Measurements from ENCODE around the gene CABLES1. TPM values are rescaled to one million over a fixed set of nuclear protein-coding genes. Genes with fewer than 3 reads are reported as not detected.

CABLES1 gene
- total and polyA plus RNA-seq, 2 of the 4 experiments (the other 2 are of a cell fraction) = 4.7 to 5.7 TPM

DNA sequence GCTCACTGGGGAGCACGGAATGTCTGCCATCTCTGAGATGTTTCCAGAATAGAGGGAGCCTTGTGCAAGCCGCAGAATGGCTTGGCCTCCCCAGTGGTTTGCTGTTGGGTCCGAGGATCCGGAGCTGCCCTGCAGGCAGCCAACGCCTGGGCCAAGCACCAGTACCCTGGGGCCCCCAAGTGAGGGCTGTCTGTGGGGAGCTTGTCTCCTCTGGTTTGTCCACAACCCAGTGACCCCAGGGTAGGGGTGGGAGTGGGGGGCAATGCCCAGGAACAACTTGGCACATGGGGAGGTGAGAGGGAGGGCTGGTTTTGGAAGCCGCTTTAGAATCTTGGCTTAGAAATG lies 147.1 kb downstream of the CABLES1 start:
- no peaks in the 10 kb centered on the region for H3K27me3 ChIP-seq (ENCODE audit: control insufficient read depth, insufficient read depth, low read length)
- no peak overlapping the region for H4K91ac ChIP-seq (ENCODE audit: insufficient read depth, low read depth, low read length)
- H4K20me1 ChIP-seq (ENCODE audit: insufficient read depth, low read length) = no peaks in the 10 kb centered on the region
- DNase-seq (no peak), ATAC-seq (ENCODE audit: low read depth) (no peak)
- peak overlapping the region; percentile 48 for H3K4ac ChIP-seq (ENCODE audit: low read depth, low read length)
- ChIA-PET CTCF (interaction anchor here (0.8 kb wide), 1 partner anchor 54 kb away, joined by 3 read pairs; no protein-coding TSS in a partner anchor), POLR2A (ENCODE audit: unreplicated experiment) (no interaction called here)
- no peak overlapping the region for H4K5ac ChIP-seq (ENCODE audit: low read depth, low read length)
- in situ Hi-C loops (cut with MboI; ENCODE audit: low sequenced_read_pairs) (no loop called here), intact Hi-C loops (cut with micrococcal nuclease) (no loop called here), dilution Hi-C loops (cut with HindIII; ENCODE audit: low sequenced_read_pairs, unreplicated experiment) (no loop called here)
- peak overlapping the region; percentile 61 for H2AFZ ChIP-seq (replicated peaks; ENCODE audit: low read length, poor library complexity)
- no peak overlapping the region for H2AK9ac ChIP-seq (replicated peaks; ENCODE audit: low read depth, low read length, poor library complexity)
- no peak overlapping the region for H2BK5ac ChIP-seq (ENCODE audit: low read depth, low read length, poor library complexity, severe bottlenecking)
- H3K4me3 ChIP-seq (ENCODE audit: insufficient read depth, low read depth, low read length) = no peak overlapping the region
- H2BK20ac ChIP-seq (ENCODE audit: low read depth, low read length) = no peak overlapping the region
- peaks cover 6% of the 10 kb centered on the region for H3K9me3 ChIP-seq (ENCODE audit: control insufficient read depth, insufficient read depth, low read length)
- H3K18ac ChIP-seq (ENCODE audit: low read depth, low read length) = no peak overlapping the region
- BruUV-seq (replicated peaks) = no TSS peak
- WGBS, 2 experiments (ENCODE audit: extremely low coverage in 2 of 2, insufficient read length in 1 of 2) = 100% methylated on average over 1 of the region's 6 CpGs; no CpG with 5 or more reads in 1 of the 2 experiments
- no peak overlapping the region for H3K27ac ChIP-seq (ENCODE audit: insufficient read depth, low read length)
- H3K14ac ChIP-seq (replicated peaks; ENCODE audit: low read depth, low read length) = peak overlapping the region; percentile 36; the same call in 1 of the 2 replicates
- TF ChIP-seq MAFK (IDR thresholded peaks at IDR 0.05; ENCODE audit: low read depth, low read length) (no peak), RAD21 (IDR thresholded peaks at IDR 0.05; ENCODE audit: low read length) (no peak), CHD1 (IDR thresholded peaks at IDR 0.05; ENCODE audit: low read depth, low read length) (no peak), POLR2A (IDR thresholded peaks at IDR 0.05; ENCODE audit: low read depth, low read length) (no peak), SMC3 (IDR thresholded peaks at IDR 0.05; ENCODE audit: low read depth, low read length) (no peak), RFX5 (IDR thresholded peaks at IDR 0.05; ENCODE audit: low read depth, low read length) (no peak), CEBPB (IDR thresholded peaks at IDR 0.05; ENCODE audit: low read depth, low read length) (no peak), NFE2L2 (IDR thresholded peaks at IDR 0.05; ENCODE audit: low read depth, low read length) (no peak), FOS (IDR thresholded peaks at IDR 0.05; ENCODE audit: low read depth, low read length) (no peak), MAZ (IDR thresholded peaks at IDR 0.05; ENCODE audit: borderline replicate concordance, low read depth, low read length) (no peak), MXI1 (IDR thresholded peaks at IDR 0.05; ENCODE audit: borderline replicate concordance, low read depth, low read length) (no peak), BHLHE40 (IDR thresholded peaks at IDR 0.05; ENCODE audit: low read depth, low read length) (no peak)
- TF ChIP-seq, protein P1, sequence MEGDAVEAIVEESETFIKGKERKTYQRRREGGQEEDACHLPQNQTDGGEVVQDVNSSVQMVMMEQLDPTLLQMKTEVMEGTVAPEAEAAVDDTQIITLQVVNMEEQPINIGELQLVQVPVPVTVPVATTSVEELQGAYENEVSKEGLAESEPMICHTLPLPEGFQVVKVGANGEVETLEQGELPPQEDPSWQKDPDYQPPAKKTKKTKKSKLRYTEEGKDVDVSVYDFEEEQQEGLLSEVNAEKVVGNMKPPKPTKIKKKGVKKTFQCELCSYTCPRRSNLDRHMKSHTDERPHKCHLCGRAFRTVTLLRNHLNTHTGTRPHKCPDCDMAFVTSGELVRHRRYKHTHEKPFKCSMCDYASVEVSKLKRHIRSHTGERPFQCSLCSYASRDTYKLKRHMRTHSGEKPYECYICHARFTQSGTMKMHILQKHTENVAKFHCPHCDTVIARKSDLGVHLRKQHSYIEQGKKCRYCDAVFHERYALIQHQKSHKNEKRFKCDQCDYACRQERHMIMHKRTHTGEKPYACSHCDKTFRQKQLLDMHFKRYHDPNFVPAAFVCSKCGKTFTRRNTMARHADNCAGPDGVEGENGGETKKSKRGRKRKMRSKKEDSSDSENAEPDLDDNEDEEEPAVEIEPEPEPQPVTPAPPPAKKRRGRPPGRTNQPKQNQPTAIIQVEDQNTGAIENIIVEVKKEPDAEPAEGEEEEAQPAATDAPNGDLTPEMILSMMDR (conservative IDR thresholded peaks at IDR 0.05; ENCODE audit: low read depth, low read length) = no peak
- TF ChIP-seq, protein P2, sequence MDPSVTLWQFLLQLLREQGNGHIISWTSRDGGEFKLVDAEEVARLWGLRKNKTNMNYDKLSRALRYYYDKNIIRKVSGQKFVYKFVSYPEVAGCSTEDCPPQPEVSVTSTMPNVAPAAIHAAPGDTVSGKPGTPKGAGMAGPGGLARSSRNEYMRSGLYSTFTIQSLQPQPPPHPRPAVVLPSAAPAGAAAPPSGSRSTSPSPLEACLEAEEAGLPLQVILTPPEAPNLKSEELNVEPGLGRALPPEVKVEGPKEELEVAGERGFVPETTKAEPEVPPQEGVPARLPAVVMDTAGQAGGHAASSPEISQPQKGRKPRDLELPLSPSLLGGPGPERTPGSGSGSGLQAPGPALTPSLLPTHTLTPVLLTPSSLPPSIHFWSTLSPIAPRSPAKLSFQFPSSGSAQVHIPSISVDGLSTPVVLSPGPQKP (IDR thresholded peaks at IDR 0.05; ENCODE audit: borderline replicate concordance, low read depth, low read length) = no peak
- TF ChIP-seq, protein P3, sequence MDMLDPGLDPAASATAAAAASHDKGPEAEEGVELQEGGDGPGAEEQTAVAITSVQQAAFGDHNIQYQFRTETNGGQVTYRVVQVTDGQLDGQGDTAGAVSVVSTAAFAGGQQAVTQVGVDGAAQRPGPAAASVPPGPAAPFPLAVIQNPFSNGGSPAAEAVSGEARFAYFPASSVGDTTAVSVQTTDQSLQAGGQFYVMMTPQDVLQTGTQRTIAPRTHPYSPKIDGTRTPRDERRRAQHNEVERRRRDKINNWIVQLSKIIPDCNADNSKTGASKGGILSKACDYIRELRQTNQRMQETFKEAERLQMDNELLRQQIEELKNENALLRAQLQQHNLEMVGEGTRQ (IDR thresholded peaks at IDR 0.05; ENCODE audit: low read depth, low read length) = no peak
- no peak overlapping the region for H3K9ac ChIP-seq (ENCODE audit: low read depth, low read length)
- no peak overlapping the region for H3K4me2 ChIP-seq (ENCODE audit: low read depth, low read length)
- 0 out of 4 replicates have a peak overlapping the region, but pooled peaks of 1 of the 2 experiments have one; percentile 5 for H4K8ac ChIP-seq (ENCODE audit: low read depth in 2 of 2, low read length in 2 of 2)
- H3K4me1 ChIP-seq (ENCODE audit: control insufficient read depth, insufficient read depth, low read length) = peaks cover 10% of the 10 kb centered on the region
- H2BK120ac ChIP-seq (ENCODE audit: low read depth, low read length) = no peak overlapping the region
- H2BK15ac ChIP-seq (ENCODE audit: low read depth, low read length) = no peak overlapping the region
- no peaks in the 10 kb centered on the region for H3K36me3 ChIP-seq (ENCODE audit: control insufficient read depth, insufficient read depth, low read length)
- no peak overlapping the region for H3K56ac ChIP-seq (ENCODE audit: extremely low read depth, insufficient read depth, low read length)
- 0 out of 2 replicates have a peak, but pooled peaks cover 10% of the 10 kb centered on the region for H3K9me1 ChIP-seq (ENCODE audit: insufficient read depth, low read length)
- no peaks in the 10 kb centered on the region for H3K79me1 ChIP-seq (ENCODE audit: low read depth in 1 of 2, low read length in 2 of 2)
- no peak overlapping the region for H3K23ac ChIP-seq (ENCODE audit: low read depth, low read length)
- H2AK5ac ChIP-seq (ENCODE audit: low read depth, low read length) = no peak overlapping the region
